Fibroblast of lung (primary cell): ENCODE data around the gene SMAD3.

Experiments
- EZH2 ChIP-seq: IDR thresholded peaks from 2 replicates; pipeline ENCODE4 v1.5.1; 2012; ENCODE audit warnings: low read length, control low read depth, mild to moderate bottlenecking; ENCODE audit errors: missing control alignments
- TF ChIP-seq, protein P1 (sequence below), 2 donors: IDR thresholded peaks in 1 of 2; conservative IDR thresholded peaks in 1 of 2; 1 replicate in 1 of 2; 2 replicates in 1 of 2; pipeline ENCODE4 v1.5.1; 2011 to 2012; ENCODE audit warnings: low read length in 2 of 2, control low read depth in 1 of 2, inconsistent platforms in 1 of 2, low read depth in 1 of 2, mild to moderate bottlenecking in 1 of 2

DNA sequence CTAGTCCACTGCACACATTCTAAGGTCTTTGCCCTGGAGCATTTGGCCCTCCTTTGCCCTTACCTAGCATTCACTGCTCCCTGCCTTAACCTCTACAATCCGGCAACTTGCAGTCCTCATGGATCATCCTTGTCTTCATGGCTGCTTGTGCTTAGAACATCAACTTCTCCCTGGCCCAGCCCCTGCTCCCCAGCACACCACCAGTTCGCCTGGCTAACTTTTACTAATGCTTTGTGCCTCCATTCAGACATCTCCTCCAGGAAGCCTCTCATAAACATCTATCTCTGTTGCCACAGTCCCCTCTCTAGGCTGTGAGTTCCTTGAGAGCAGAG, 131.9 kb downstream of the SMAD3 start:
- TF ChIP-seq, protein P1, sequence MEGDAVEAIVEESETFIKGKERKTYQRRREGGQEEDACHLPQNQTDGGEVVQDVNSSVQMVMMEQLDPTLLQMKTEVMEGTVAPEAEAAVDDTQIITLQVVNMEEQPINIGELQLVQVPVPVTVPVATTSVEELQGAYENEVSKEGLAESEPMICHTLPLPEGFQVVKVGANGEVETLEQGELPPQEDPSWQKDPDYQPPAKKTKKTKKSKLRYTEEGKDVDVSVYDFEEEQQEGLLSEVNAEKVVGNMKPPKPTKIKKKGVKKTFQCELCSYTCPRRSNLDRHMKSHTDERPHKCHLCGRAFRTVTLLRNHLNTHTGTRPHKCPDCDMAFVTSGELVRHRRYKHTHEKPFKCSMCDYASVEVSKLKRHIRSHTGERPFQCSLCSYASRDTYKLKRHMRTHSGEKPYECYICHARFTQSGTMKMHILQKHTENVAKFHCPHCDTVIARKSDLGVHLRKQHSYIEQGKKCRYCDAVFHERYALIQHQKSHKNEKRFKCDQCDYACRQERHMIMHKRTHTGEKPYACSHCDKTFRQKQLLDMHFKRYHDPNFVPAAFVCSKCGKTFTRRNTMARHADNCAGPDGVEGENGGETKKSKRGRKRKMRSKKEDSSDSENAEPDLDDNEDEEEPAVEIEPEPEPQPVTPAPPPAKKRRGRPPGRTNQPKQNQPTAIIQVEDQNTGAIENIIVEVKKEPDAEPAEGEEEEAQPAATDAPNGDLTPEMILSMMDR (conservative IDR thresholded peaks at IDR 0.05 in 1 of 2, IDR thresholded peaks at IDR 0.05 in 1 of 2; ENCODE audit: low read depth in 1 of 2, low read length in 2 of 2), result no peak
- TF ChIP-seq EZH2, result no peak
